Body of pancreas (tissue), 4 donors: ENCODE results near the gene BBX. TPM values are rescaled to one million over a fixed set of nuclear protein-coding genes. Genes with fewer than 3 reads are reported as not detected.

Experiments
- ATAC-seq: fragments of 150-250 bp; one replicate; pipeline ENCODE4 v1.9.1; 2016
- DNase-seq, 4 donors: peaks; one replicate each; pipeline ENCODE4 v3.0.0-alpha.2; 2019
- H3K27ac ChIP-seq, 4 donors: fragments of 200-600 bp; sonication (generic); 1 replicate in 3 of 4; 2 replicates in 1 of 4; pipeline versions ENCODE4 v1.5.1 to v1.6.1; 2016 to 2019; ENCODE audit warnings: mild to moderate bottlenecking in 1 of 4, mixed read lengths in 1 of 4, moderate library complexity in 1 of 4
- H3K27me3 ChIP-seq, 2 donors: fragments of 200-600 bp; sonication (generic); one replicate each; pipeline ENCODE4 v1.6.0; 2016; ENCODE audit warnings: mild to moderate bottlenecking in 1 of 2
- H3K36me3 ChIP-seq, 2 donors: fragments of 200-600 bp; sonication (generic); replicated peaks in 1 of 2; 2 replicates each; pipeline ENCODE4 v1.5.1; 2016; ENCODE audit warnings: low read depth in 2 of 2; ENCODE audit not compliant: insufficient read depth in 1 of 2
- H3K4me1 ChIP-seq: fragments of 200-600 bp; sonication (generic); one replicate; pipeline ENCODE4 v1.6.0; 2016
- H3K4me3 ChIP-seq, 2 donors: fragments of 200-600 bp; sonication (generic); 1 replicate in 1 of 2; 2 replicates in 1 of 2; pipeline ENCODE4 v1.5.1; 2016 to 2019
- H3K9me3 ChIP-seq, 3 donors: fragments of 200-600 bp; sonication (generic); 1 replicate in 2 of 3; 2 replicates in 1 of 3; pipeline ENCODE4 v1.5.1; 2016
- POLR2A ChIP-seq, 3 donors: fragments of 450-650 bp; IDR thresholded peaks; one replicate each; pipeline ENCODE4 v1.6.1; 2016; ENCODE audit warnings: antibody characterized with exemption in 3 of 3, mild to moderate bottlenecking in 2 of 3
- WGBS, 2 donors: methylation state at CpG; one replicate each; pipeline ENCODE4 v1.1.5; 2017; 5-methylcytosine and 5-hydroxymethylcytosine counted together
- intact Hi-C: fragments of 100-400 bp; cut with DNase I; formaldehyde crosslinking; loops from one replicate; pipeline ENCODE4 v1.15.1; 2023
- total RNA-seq, 2 donors: library from RNA; depleted of rRNA; stranded (reverse); fragments of >200 nt; gene quantifications; one replicate each; pipeline ENCODE4 v1.1.0, GENCODE V29; 2016
- TF ChIP-seq, protein P1 (sequence below), 7 experiments: fragments of 450-650 bp in 4 of 7; fragments of 200-600 bp in 3 of 7; sonication (generic) in 3 of 7; IDR thresholded peaks; one replicate each; pipeline ENCODE4 v1.5.1; 2016 to 2019; ENCODE audit warnings: antibody characterized with exemption in 7 of 7

The BBX gene
- total RNA-seq, 2 donors from 2014 or later = 17.5 to 28.8 TPM

DNA sequence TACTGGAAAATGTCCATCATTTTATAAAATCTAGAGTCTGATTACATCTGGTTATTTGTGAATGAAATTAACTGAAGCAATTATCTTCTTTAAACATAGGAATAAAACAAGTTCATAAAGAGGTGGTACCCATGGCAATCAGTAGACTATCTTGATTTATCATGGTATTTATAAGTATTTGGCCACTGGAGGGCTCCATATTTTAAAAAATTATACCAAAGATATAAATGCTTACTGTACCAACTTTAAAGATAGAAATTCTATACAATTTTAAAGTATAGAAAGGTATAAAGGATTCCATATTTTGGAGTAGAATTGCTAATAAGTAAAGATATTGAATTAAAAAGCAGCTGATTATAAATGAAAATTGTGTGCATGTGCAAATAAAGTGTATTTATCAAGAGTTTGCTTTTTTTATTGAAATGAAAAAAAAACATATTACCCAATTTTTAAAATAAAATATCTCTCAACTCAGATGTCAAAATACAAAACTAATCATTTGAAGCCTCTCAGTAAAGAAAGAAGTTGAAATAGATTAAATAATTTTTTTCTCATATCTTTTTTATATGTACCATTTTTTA is 105.3 kb downstream of the BBX start:
- H3K36me3 ChIP-seq = no peaks in the 10 kb centered on the region
- H3K4me1 ChIP-seq = peaks cover 4% of the 10 kb centered on the region
- H3K27me3 ChIP-seq = no peaks in the 10 kb centered on the region
- DNase-seq (no peak), ATAC-seq (no peak)
- TF ChIP-seq, protein P1, sequence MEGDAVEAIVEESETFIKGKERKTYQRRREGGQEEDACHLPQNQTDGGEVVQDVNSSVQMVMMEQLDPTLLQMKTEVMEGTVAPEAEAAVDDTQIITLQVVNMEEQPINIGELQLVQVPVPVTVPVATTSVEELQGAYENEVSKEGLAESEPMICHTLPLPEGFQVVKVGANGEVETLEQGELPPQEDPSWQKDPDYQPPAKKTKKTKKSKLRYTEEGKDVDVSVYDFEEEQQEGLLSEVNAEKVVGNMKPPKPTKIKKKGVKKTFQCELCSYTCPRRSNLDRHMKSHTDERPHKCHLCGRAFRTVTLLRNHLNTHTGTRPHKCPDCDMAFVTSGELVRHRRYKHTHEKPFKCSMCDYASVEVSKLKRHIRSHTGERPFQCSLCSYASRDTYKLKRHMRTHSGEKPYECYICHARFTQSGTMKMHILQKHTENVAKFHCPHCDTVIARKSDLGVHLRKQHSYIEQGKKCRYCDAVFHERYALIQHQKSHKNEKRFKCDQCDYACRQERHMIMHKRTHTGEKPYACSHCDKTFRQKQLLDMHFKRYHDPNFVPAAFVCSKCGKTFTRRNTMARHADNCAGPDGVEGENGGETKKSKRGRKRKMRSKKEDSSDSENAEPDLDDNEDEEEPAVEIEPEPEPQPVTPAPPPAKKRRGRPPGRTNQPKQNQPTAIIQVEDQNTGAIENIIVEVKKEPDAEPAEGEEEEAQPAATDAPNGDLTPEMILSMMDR (IDR thresholded peaks at IDR 0.05) = peak in 1 of 7 experiments; percentile 10
- TF ChIP-seq POLR2A (IDR thresholded peaks at IDR 0.05) = no peak
- H3K4me3 ChIP-seq = no peak overlapping the region
- H3K27ac ChIP-seq = no peak overlapping the region
- intact Hi-C loops = no loop called here
- no peaks in the 10 kb centered on the region for H3K9me3 ChIP-seq

DNA sequence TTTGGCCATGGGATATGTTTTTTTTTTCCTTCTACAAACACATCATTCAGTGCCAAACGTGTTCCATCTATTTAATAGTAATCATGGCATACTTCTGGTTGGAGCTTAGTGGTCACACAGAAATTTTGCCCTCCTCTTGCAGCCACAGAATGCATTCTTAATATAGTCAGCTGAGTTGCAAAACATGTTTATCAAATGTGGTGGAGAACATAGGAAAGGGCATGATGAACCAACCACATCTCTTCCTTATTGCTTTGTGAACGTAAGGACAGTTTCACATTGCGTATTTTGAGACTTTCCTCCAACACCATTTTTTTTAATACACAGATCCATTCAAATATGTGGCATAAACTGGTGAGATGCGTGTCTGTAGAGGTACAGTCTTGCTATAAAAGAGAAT is 106.8 kb downstream of the BBX start:
- Histone ChIP-seq H3K9me3 (no peaks in the 10 kb centered on the region), H3K36me3 (no peaks in the 10 kb centered on the region), H3K4me3 (no peak overlapping the region), H3K27ac (no peak overlapping the region), H3K4me1 (no peaks in the 10 kb centered on the region), H3K27me3 (no peaks in the 10 kb centered on the region)
- ATAC-seq (no peak), DNase-seq (no peak)
- intact Hi-C loops = no loop called here
- WGBS, 2 donors = 72 to 85% methylated on average over 4 of the region's 4 CpGs
- no peak for TF ChIP-seq POLR2A (IDR thresholded peaks at IDR 0.05)
- TF ChIP-seq, protein P1 (IDR thresholded peaks at IDR 0.05) = no peak

DNA sequence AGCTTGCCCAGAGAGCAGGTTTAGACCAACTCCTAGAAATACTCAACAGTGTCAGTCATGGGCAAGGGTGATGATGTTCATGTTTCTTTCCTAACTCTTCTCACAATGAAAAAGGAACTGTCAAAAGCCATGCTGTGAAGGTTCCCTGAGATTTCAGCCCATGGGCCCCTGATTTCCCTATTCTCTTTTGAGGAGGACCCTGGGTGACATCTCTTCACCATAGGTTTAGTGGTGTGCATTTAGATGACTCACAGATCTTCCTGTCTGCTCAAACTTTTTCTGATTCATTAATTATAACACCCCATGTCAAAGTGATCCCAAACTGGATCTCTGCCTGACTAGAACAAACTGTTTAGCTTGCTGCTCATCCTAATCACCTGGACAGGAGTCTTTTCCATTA is 108.0 kb downstream of the BBX start:
- H3K36me3 ChIP-seq = no peaks in the 10 kb centered on the region
- no peaks in the 10 kb centered on the region for H3K27me3 ChIP-seq
- intact Hi-C loops = no loop called here
- TF ChIP-seq POLR2A (IDR thresholded peaks at IDR 0.05) = no peak
- TF ChIP-seq, protein P1 (IDR thresholded peaks at IDR 0.05) = no peak
- H3K4me3 ChIP-seq = no peak overlapping the region
- ATAC-seq = no peak
- DNase-seq = no peak
- no peaks in the 10 kb centered on the region for H3K9me3 ChIP-seq
- no peak overlapping the region for H3K27ac ChIP-seq
- no peaks in the 10 kb centered on the region for H3K4me1 ChIP-seq

DNA sequence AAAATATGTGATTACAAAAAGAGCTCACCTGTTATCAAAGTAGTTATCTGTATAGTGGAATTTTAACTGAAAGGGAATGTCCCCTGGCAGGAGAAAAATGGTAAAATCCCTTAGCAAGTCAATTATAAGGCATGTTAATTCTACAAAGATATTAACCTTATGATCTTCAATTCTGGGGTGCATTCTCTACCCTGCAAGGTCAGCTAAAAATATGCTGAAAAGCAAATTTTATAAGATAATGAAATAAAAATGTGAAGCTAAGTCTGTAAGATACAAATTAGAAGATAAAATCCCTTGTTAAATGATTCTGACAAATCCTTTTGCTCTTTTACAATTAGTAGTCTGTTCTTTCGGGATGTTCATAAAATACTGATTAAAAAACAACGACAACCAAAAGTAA is 109.8 kb downstream of the BBX start:
- Histone ChIP-seq H3K4me3 (no peak overlapping the region), H3K9me3 (no peaks in the 10 kb centered on the region), H3K27ac (no peak overlapping the region), H3K27me3 (no peaks in the 10 kb centered on the region), H3K36me3 (no peaks in the 10 kb centered on the region), H3K4me1 (no peaks in the 10 kb centered on the region)
- WGBS, 2 donors = 61 to 76% methylated on average over 2 of the region's 2 CpGs
- ATAC-seq = no peak
- DNase-seq = no peak
- no peak for TF ChIP-seq POLR2A (IDR thresholded peaks at IDR 0.05)
- TF ChIP-seq, protein P1 (IDR thresholded peaks at IDR 0.05) = no peak
- intact Hi-C loops = no loop called here

DNA sequence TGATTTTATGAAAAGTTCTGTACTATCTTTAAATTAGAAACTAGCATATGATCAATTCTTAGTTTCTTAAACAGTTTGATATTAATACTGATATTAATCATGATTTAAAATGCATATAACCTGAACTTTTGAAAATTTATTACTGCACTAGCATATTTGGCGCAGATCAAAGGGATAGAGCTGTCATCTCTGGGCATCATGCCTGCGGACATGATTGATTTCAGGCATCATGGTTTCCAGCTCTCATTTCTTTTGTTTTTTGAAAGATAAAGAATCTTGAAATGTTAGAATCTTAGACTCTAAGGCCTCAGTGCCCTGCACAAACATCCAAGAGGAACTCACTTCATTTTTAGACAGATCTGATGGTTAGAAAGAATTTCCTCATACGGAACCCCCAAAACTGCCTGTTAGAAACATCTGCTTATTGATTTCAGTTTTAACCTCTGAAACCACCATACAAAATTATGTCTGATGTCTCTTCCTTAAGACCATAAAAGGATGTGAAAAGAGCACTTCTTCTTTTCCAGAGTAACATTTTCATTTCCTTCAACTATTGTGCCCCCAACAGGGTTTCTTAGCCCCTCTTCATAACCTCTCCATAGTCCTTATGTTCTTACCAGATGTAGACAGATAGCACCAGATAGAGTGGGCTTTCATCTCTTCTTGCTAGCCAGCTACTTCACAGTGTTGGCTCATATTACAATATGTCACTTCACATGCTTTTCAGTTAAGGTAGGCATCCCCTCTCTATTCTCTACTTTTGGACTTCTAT is 110.8 kb downstream of the BBX start:
- intact Hi-C loops = no loop called here
- no peak for ATAC-seq
- Histone ChIP-seq H3K36me3 (no peaks in the 10 kb centered on the region), H3K27ac (no peak overlapping the region), H3K4me3 (no peak overlapping the region), H3K4me1 (no peaks in the 10 kb centered on the region), H3K9me3 (no peaks in the 10 kb centered on the region), H3K27me3 (no peaks in the 10 kb centered on the region)
- 70 to 84% methylated on average over 3 of the region's 3 CpGs for WGBS, 2 donors
- DNase-seq = no peak
- TF ChIP-seq, protein P1 (IDR thresholded peaks at IDR 0.05) = no peak
- no peak for TF ChIP-seq POLR2A (IDR thresholded peaks at IDR 0.05)
